Panc1 (cell line): ENCODE data around the gene MLST8. TPM values are rescaled to one million over a fixed set of nuclear protein-coding genes. Genes with fewer than 3 reads are reported as not detected.

ENCODE experiments used
- ATAC-seq: fragments of 200-7000 bp; cut with Tn5 transposase; 2 replicates; pipeline ENCODE4 v1.9.1; 2020; ENCODE audit warnings: mild to moderate bottlenecking, moderate library complexity
- BruUV-seq: library from RNA; stranded (reverse); fragments of 400-500 nt; replicated peaks from 2 replicates; lab custom pipeline; 2021; lab: Mats Ljungman, UMichigan
- CTCF ChIA-PET: fragments of 300-600 bp; sonication (Branson Sonifier 250); formaldehyde crosslinking; loops from one replicate; lab custom pipeline; 2022; ENCODE audit warnings: antibody characterized with exemption; lab: Charles Lee
- POLR2A ChIA-PET: fragments of 300-600 bp; sonication (Branson Sonifier 250); formaldehyde crosslinking; loops from one replicate; lab custom pipeline; 2022; ENCODE audit warnings: antibody characterized with exemption; lab: Charles Lee
- DNase-seq: peaks from one replicate; pipeline ENCODE4 v3.0.0-alpha.2; 2010; ENCODE audit warnings: low read depth, low spot score
- H3K27ac ChIP-seq: 2 replicates; pipeline ENCODE4 v1.5.1; 2011; ENCODE audit warnings: mild to moderate bottlenecking, low read length, inconsistent platforms
- H3K27me3 ChIP-seq: fragments of 200-500 bp; sonication (Bioruptor generic); 2 replicates; pipeline ENCODE4 v1.6.0; 2014; ENCODE audit warnings: low read length, inconsistent platforms; ENCODE audit not compliant: control insufficient read depth, insufficient read depth
- H3K36me3 ChIP-seq: fragments of 200-500 bp; sonication (Bioruptor generic); 2 replicates; pipeline ENCODE4 v1.5.1; 2014; ENCODE audit warnings: inconsistent platforms, mild to moderate bottlenecking, low read length, moderate library complexity; ENCODE audit not compliant: control insufficient read depth, insufficient read depth
- H3K4me1 ChIP-seq: 2 replicates; pipeline ENCODE4 v1.5.1; 2011; ENCODE audit warnings: inconsistent platforms, mild to moderate bottlenecking, low read length, moderate library complexity; ENCODE audit not compliant: control insufficient read depth, insufficient read depth
- H3K4me3 ChIP-seq, 2 experiments: 2 replicates each; pipeline ENCODE4 v1.5.1; 2011 to 2012; ENCODE audit warnings: low read depth in 2 of 2, low read length in 2 of 2, mild to moderate bottlenecking in 2 of 2, inconsistent platforms in 1 of 2, moderate library complexity in 1 of 2
- H3K9me3 ChIP-seq: fragments of 200-500 bp; sonication (Bioruptor generic); 2 replicates; pipeline ENCODE4 v1.5.1; 2014; ENCODE audit warnings: low read depth, mild to moderate bottlenecking, inconsistent platforms, low read length, moderate library complexity; ENCODE audit not compliant: control insufficient read depth, insufficient read depth
- POLR2AphosphoS5 ChIP-seq: IDR thresholded peaks from 2 replicates; pipeline ENCODE4 v1.6.1; 2012; ENCODE audit warnings: mild to moderate bottlenecking, low read depth, low read length, moderate library complexity
- SIN3A ChIP-seq: IDR thresholded peaks from 2 replicates; pipeline ENCODE4 v1.6.1; 2012; ENCODE audit warnings: low read depth, mild to moderate bottlenecking, low read length, moderate library complexity, borderline replicate concordance; ENCODE audit not compliant: insufficient read depth
- TCF7L2 ChIP-seq: IDR thresholded peaks from 2 replicates; pipeline ENCODE4 v1.6.1; 2011; ENCODE audit warnings: mild to moderate bottlenecking, low read depth, low read length, inconsistent platforms
- in situ Hi-C: cut with HindIII; loops from 2 replicates; pipeline ENCODE4 v1.10.0; 2016; ENCODE audit warnings: low sequenced_read_pairs, low pct_unique_long_range_greater_than_20kb
- intact Hi-C: fragments of 100-400 bp; cut with micrococcal nuclease; formaldehyde crosslinking; loops from one replicate; pipeline ENCODE4 v1.10.0; 2022; ENCODE audit not compliant: unreplicated experiment
- total RNA-seq: library from RNA; stranded (reverse); gene quantifications from one replicate; pipeline ENCODE4 v1.2.1, GENCODE V29; 2021; ENCODE audit not compliant: unreplicated experiment
- TF ChIP-seq, protein P1 (sequence below): fragments of 450-650 bp; IDR thresholded peaks from 2 replicates; pipeline ENCODE4 v1.5.1; 2017; ENCODE audit warnings: mild to moderate bottlenecking
- TF ChIP-seq, protein P2 (sequence below), 2 experiments: IDR thresholded peaks; 2 replicates each; pipeline ENCODE4 v1.6.1; 2011 to 2012; ENCODE audit warnings: low read depth in 2 of 2, control low read depth in 1 of 2, low read length in 1 of 2, mild to moderate bottlenecking in 1 of 2, moderate library complexity in 1 of 2; ENCODE audit not compliant: insufficient read depth in 1 of 2

The MLST8 gene
- total RNA-seq, 1 experiment from 2014 or later, result 91.1 TPM

DNA sequence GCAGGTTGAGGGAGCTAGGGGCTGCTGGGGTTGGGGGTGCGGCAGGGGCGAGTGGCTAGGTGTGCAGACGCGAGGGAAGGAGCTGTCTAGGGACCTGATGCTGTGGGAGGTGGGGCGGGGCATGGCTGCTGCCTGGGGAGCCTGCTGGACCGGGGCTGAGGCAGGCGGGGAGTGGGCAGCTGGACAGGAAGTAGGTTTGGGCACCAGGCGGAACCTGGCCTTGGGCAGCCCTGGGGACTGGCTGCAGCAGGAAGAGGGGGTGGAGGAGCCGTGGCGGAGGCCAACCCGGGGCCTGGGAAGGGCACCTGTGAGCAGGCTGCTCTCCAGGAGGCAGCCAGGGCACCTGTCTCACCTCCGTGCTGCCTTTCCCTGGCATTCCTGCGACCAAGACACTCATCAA lies 25.1 kb downstream of the MLST8 start:
- no peak overlapping the region for H3K4me3 ChIP-seq
- peaks cover 13% of the 10 kb centered on the region for H3K4me1 ChIP-seq
- DNase-seq (no peak), ATAC-seq (no peak)
- TF ChIP-seq POLR2AphosphoS5 (no peak), TCF7L2 (no peak), SIN3A (no peak)
- TF ChIP-seq, protein P1, sequence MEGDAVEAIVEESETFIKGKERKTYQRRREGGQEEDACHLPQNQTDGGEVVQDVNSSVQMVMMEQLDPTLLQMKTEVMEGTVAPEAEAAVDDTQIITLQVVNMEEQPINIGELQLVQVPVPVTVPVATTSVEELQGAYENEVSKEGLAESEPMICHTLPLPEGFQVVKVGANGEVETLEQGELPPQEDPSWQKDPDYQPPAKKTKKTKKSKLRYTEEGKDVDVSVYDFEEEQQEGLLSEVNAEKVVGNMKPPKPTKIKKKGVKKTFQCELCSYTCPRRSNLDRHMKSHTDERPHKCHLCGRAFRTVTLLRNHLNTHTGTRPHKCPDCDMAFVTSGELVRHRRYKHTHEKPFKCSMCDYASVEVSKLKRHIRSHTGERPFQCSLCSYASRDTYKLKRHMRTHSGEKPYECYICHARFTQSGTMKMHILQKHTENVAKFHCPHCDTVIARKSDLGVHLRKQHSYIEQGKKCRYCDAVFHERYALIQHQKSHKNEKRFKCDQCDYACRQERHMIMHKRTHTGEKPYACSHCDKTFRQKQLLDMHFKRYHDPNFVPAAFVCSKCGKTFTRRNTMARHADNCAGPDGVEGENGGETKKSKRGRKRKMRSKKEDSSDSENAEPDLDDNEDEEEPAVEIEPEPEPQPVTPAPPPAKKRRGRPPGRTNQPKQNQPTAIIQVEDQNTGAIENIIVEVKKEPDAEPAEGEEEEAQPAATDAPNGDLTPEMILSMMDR, result no peak
- TF ChIP-seq, protein P2, sequence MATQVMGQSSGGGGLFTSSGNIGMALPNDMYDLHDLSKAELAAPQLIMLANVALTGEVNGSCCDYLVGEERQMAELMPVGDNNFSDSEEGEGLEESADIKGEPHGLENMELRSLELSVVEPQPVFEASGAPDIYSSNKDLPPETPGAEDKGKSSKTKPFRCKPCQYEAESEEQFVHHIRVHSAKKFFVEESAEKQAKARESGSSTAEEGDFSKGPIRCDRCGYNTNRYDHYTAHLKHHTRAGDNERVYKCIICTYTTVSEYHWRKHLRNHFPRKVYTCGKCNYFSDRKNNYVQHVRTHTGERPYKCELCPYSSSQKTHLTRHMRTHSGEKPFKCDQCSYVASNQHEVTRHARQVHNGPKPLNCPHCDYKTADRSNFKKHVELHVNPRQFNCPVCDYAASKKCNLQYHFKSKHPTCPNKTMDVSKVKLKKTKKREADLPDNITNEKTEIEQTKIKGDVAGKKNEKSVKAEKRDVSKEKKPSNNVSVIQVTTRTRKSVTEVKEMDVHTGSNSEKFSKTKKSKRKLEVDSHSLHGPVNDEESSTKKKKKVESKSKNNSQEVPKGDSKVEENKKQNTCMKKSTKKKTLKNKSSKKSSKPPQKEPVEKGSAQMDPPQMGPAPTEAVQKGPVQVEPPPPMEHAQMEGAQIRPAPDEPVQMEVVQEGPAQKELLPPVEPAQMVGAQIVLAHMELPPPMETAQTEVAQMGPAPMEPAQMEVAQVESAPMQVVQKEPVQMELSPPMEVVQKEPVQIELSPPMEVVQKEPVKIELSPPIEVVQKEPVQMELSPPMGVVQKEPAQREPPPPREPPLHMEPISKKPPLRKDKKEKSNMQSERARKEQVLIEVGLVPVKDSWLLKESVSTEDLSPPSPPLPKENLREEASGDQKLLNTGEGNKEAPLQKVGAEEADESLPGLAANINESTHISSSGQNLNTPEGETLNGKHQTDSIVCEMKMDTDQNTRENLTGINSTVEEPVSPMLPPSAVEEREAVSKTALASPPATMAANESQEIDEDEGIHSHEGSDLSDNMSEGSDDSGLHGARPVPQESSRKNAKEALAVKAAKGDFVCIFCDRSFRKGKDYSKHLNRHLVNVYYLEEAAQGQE (IDR thresholded peaks at IDR 0.05; ENCODE audit: insufficient read depth in 1 of 2, low read depth in 2 of 2, low read length in 1 of 2), result no peak
- intact Hi-C loops, result no loop called here
- POLR2A ChIA-PET, result no interaction called here
- no TSS peak for BruUV-seq
- H3K9me3 ChIP-seq, result no peaks in the 10 kb centered on the region
- H3K27me3 ChIP-seq, result no peaks in the 10 kb centered on the region
- H3K27ac ChIP-seq, result no peak overlapping the region
- in situ Hi-C loops, result no loop called here
- H3K36me3 ChIP-seq, result peaks cover 5% of the 10 kb centered on the region; the same call in 1 of the 2 replicates
- CTCF ChIA-PET, result no interaction called here

DNA sequence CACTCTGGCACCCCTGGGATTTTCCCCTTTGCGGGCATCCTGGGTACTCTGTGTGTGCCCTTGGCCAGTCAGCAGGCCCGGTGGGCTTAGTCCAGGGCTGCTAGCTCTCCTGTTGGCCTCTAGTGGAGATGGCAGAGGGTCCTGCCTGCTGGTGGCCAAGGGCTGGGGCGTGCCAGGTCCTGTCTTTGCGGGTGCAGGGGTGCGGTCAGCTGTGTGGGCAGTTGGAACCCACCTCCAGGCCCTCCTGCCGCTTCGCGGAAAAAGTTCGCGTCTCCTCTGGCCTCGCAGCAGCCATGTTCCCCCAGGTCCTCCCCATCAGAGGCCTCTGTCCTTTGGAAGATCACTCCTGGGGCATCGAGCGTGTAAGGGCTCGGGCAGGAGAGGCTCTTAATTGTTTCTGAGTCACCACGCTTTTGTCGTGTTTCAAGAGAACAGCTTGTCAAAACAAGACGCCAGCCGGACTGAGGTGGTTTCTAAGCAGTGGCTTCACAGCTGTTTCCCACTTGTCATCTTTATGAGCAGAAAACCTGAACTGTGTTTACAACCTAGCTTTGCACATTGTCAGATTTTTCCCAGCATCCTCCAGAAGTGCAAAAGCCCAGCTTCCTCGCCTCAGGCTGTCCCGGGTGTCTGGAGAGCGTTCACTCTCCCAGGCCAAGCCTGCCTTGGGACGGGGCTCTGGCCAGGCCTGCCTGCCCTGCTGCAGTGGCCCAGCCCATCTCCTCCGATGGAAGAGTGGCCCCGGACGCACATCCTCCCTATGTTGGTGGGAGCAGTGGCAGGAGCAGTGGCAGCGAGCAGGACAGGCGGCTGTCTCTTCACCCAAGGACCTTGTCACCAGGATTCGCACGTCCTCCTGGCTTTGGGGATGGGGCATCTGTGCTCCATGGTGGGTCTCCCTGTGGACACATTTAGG lies 26.0 kb downstream of the MLST8 start:
- TF ChIP-seq POLR2AphosphoS5, result no peak
- no peak for TF ChIP-seq SIN3A
- TF ChIP-seq, protein P2 (IDR thresholded peaks at IDR 0.05; ENCODE audit: insufficient read depth in 1 of 2, low read depth in 2 of 2, low read length in 1 of 2), result no peak
- TF ChIP-seq TCF7L2, result no peak
- TF ChIP-seq, protein P1, result no peak
- no peak for ATAC-seq
- POLR2A ChIA-PET, result no interaction called here
- no TSS peak for BruUV-seq
- intact Hi-C loops (no loop called here), in situ Hi-C loops (no loop called here)
- DNase-seq, result no peak
- Histone ChIP-seq H3K4me1 (peaks cover 10% of the 10 kb centered on the region), H3K36me3 (peaks cover 5% of the 10 kb centered on the region; the same call in 1 of the 2 replicates), H3K27me3 (no peaks in the 10 kb centered on the region), H3K4me3 (no peak overlapping the region), H3K9me3 (no peaks in the 10 kb centered on the region), H3K27ac (no peak overlapping the region)
- CTCF ChIA-PET, result no interaction called here
